Spleen (tissue), 7 donors: ENCODE measurements around the gene DNAH9.

Experiments used
- CTCF ChIP-seq, 11 experiments: fragments of 200-600 bp in 7 of 11; fragments of 450-650 bp in 4 of 11; sonication (generic) in 4 of 11; IDR thresholded peaks in 8 of 11; conservative IDR thresholded peaks in 3 of 11; 1 replicate in 7 of 11; 2 replicates in 4 of 11; pipeline versions ENCODE4 v1.4.0 to v1.8.0; 2016 to 2021; ENCODE audit warnings: antibody characterized with exemption in 11 of 11, inconsistent platforms in 4 of 11, mild to moderate bottlenecking in 1 of 11
- POLR2A ChIP-seq, 3 donors: fragments of 450-650 bp; IDR thresholded peaks; one replicate each; pipeline ENCODE4 v1.5.1; 2017; ENCODE audit warnings: antibody characterized with exemption in 3 of 3, mild to moderate bottlenecking in 1 of 3
- POLR2AphosphoS5 ChIP-seq, 3 donors: sonication (generic); formaldehyde crosslinking; IDR thresholded peaks; one replicate each; pipeline ENCODE4 v1.5.1; 2017; ENCODE audit warnings: antibody characterized with exemption in 3 of 3
- donor health status: DM: no; HTN: no; CAD: no; lungs with moderate emphysema.
- donor health status: DM: no; HTN: no; CAD: no.
- donor health status: DM: no; HTN: no; CAD: no.

DNA sequence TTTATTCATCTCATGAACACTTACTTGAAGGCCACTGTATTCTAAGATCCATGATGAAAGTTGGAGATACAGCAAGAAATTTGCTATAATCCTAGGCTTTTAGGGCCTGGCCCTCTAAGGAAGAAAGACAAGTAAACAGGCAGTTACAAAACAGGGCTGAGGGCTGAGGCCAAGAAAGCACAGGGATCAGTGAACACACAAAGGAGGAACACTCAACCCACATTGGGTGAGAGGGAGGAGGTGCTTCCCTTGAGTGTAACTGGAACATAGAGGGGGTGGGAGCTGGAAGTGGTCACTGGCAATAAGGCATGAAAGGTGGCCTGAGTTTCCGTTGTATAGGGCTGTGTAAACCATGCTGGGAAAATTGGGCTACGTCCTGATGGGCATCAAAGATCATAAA, 286.8 kb downstream of the DNAH9 start:
- TF ChIP-seq CTCF (IDR thresholded peaks at IDR 0.05 in 8 of 11, conservative IDR thresholded peaks at IDR 0.05 in 3 of 11) (no peak), POLR2A (IDR thresholded peaks at IDR 0.05) (no peak), POLR2AphosphoS5 (IDR thresholded peaks at IDR 0.05) (no peak)
